Iris pigment epithelial cell (primary cell): Measurements from ENCODE around the gene COL18A1.
A peak's percentile ranks its signal among the peaks of the same experiment; 100 is the strongest.

Experiments
- DNase-seq: peaks from one replicate; pipeline ENCODE4 v3.0.0-alpha.2; 2011; ENCODE audit warnings: low read depth

COL18A1 gene

GRCh38 chr21:45536301-45537081, 131.5 kb downstream of the COL18A1 start:
- no peak for DNase-seq

GRCh38 chr21:45537111-45537745, 132.3 kb downstream of the COL18A1 start:
- no peak for DNase-seq

GRCh38 chr21:45537746-45538291, 132.9 kb downstream of the COL18A1 start:
- DNase-seq = no peak

- no peak for DNase-seq
Measured at GRCh38 chr21:45538381-45539045, 133.5 kb downstream of the COL18A1 start.

- no peak for DNase-seq
Measured at GRCh38 chr21:45539046-45539795, 134.3 kb downstream of the COL18A1 start.

- DNase-seq = no peak
Measured at GRCh38 chr21:45539796-45540600, 135.0 kb downstream of the COL18A1 start.

- no peak for DNase-seq
Measured at GRCh38 chr21:45540601-45540970, 135.6 kb downstream of the COL18A1 start.

GRCh38 chr21:45541221-45542039, 136.5 kb downstream of the COL18A1 start:
- peak; percentile 64 for DNase-seq

GRCh38 chr21:45542242-45542666, 137.3 kb downstream of the COL18A1 start, which contains the start of gene SLC19A1:
TSS of gene SLC19A1 (minus strand) at chr21:45542440. CDS start at chr21:45537959, 4,481 bp downstream.
- DNase-seq = peak; percentile 54

- DNase-seq = no peak
Measured at GRCh38 chr21:45542667-45543370, 137.9 kb downstream of the COL18A1 start.

GRCh38 chr21:45543371-45543709, 138.4 kb downstream of the COL18A1 start:
- no peak for DNase-seq

- DNase-seq = no peak
Measured at GRCh38 chr21:45543710-45544448, 138.9 kb downstream of the COL18A1 start.

- no peak for DNase-seq
Measured at GRCh38 chr21:45544449-45545235, 139.7 kb downstream of the COL18A1 start.

- no peak for DNase-seq
Measured at GRCh38 chr21:45545236-45545570, 140.2 kb downstream of the COL18A1 start.

- DNase-seq = no peak
Measured at GRCh38 chr21:45545691-45546531, 140.9 kb downstream of the COL18A1 start.

GRCh38 chr21:45546636-45547544, 141.9 kb downstream of the COL18A1 start:
- no peak for DNase-seq
